HG03066 (cell line): Measurements from ENCODE around the gene HPGDS.
"Not testable (repeated sequence)": the region's sequence is repeated elsewhere in the genome, so short reads cannot be mapped to it uniquely, and the experiment has no call there.

Experiments used
- ATAC-seq: cut with Tn5 transposase; IDR thresholded peaks from one replicate; pipeline ENCODE4 v1.9.1; 2021; ENCODE audit warnings: low read depth; ENCODE audit not compliant: unreplicated experiment

The HPGDS gene

GRCh38 chr4:94342694-94343093, at the start of gene HPGDS:
HPGDS (minus strand) TSS chr4:94342836; CDS start chr4:94334629, 8,207 bp downstream.
- no peak for ATAC-seq

GRCh38 chr4:94390804-94391410, 48.3 kb upstream of the HPGDS start:
- ATAC-seq, result no peak

- ATAC-seq, result no peak
These were observed 47.1 kb upstream of the HPGDS start for GRCh38 chr4:94389595-94390267.

GRCh38 chr4:94387965-94388364, 45.3 kb upstream of the HPGDS start:
- ATAC-seq, result not testable (repeated sequence)

GRCh38 chr4:94385452-94385851, 42.8 kb upstream of the HPGDS start:
- not testable (repeated sequence) for ATAC-seq

GRCh38 chr4:94382891-94383290, 40.3 kb upstream of the HPGDS start:
- ATAC-seq, result not testable (repeated sequence)

- no peak for ATAC-seq
These were observed 35.4 kb upstream of the HPGDS start for GRCh38 chr4:94378047-94378446.

GRCh38 chr4:94377294-94377693, 34.7 kb upstream of the HPGDS start:
- no peak for ATAC-seq

GRCh38 chr4:94375364-94375763, 32.7 kb upstream of the HPGDS start:
- ATAC-seq, result no peak

- no peak for ATAC-seq
These were observed 31.1 kb upstream of the HPGDS start for GRCh38 chr4:94373752-94374151.

- no peak for ATAC-seq
These were observed 30.4 kb upstream of the HPGDS start for GRCh38 chr4:94372991-94373390.

- no peak for ATAC-seq
These were observed 29.8 kb upstream of the HPGDS start for GRCh38 chr4:94372228-94372978.

GRCh38 chr4:94371290-94371689, 28.7 kb upstream of the HPGDS start:
- no peak for ATAC-seq

GRCh38 chr4:94370533-94371254, 28.1 kb upstream of the HPGDS start:
- no peak for ATAC-seq

- ATAC-seq, result no peak
These were observed 26.4 kb upstream of the HPGDS start for GRCh38 chr4:94369046-94369445.

GRCh38 chr4:94368459-94368858, 25.8 kb upstream of the HPGDS start:
- ATAC-seq, result no peak

GRCh38 chr4:94365304-94365703, 22.7 kb upstream of the HPGDS start:
- no peak for ATAC-seq

- ATAC-seq, result no peak
These were observed 21.9 kb upstream of the HPGDS start for GRCh38 chr4:94364527-94364926.

GRCh38 chr4:94363136-94363655, 20.6 kb upstream of the HPGDS start:
- no peak for ATAC-seq

- ATAC-seq, result no peak
These were observed 17.2 kb upstream of the HPGDS start for GRCh38 chr4:94359838-94360237.

- ATAC-seq, result no peak
These were observed 16.6 kb upstream of the HPGDS start for GRCh38 chr4:94359221-94359620.
